ENCODE results near the gene PBLD. TPM values are rescaled to one million over a fixed set of nuclear protein-coding genes. Genes with fewer than 3 reads are reported as not detected.
A peak's percentile ranks its signal among the peaks of the same experiment; 100 is the strongest.
"Not testable (repeated sequence)": the region's sequence is repeated elsewhere in the genome, so short reads cannot be mapped to it uniquely, and the experiment has no call there.

The PBLD gene
- total RNA-seq, 8 experiments from 2014 or later = 2.7 to 14.3 (median 5.9) TPM

GRCh38 chr10:68301301-68301700 is 31.4 kb downstream of the PBLD start:
- ATAC-seq (replicated peaks in 6 of 8) = no peak
- Histone ChIP-seq H3K4me1 (replicated peaks in 1 of 2) (no peaks in the 10 kb centered on the region), H3K27ac (no peak overlapping the region), H3K4me3 (no peak overlapping the region)
- in situ Hi-C loops (cut with MboI; ENCODE audit: low pct_unique_long_range_greater_than_20kb in 2 of 9, low sequenced_read_pairs in 9 of 9, unreplicated experiment in 9 of 9) = loop anchor here in 2 of 9 experiments (10.0 to 25.0 kb wide), 3 partner anchors 86 to 439 kb away; partner anchors contain the start of gene HERC4 (in 2 of the 2)
- WGBS, 10 experiments = 67 to 100% (median 93%) methylated on average over 1 to 3 of the region's 3 CpGs; no CpG with 5 or more reads in 1 of the 10 experiments

- 0 to 100% (median 66%) methylated on average over 2 to 9 of the region's 9 CpGs for WGBS, 10 experiments
- H3K4me3 ChIP-seq = no peak overlapping the region
- in situ Hi-C loops (cut with MboI; ENCODE audit: low pct_unique_long_range_greater_than_20kb in 2 of 9, low sequenced_read_pairs in 9 of 9, unreplicated experiment in 9 of 9) = loop anchor here in 1 of 9 experiments (25.0 kb wide), 1 partner anchor 210 kb away; the partner anchor contains the start of gene HERC4
- no peaks in the 10 kb centered on the region for H3K4me1 ChIP-seq (replicated peaks in 1 of 2)
- no peak overlapping the region for H3K27ac ChIP-seq
- ATAC-seq (replicated peaks in 6 of 8) = peak in 2 of 8 experiments; percentile 22 to 44
Observed at GRCh38 chr10:68296843-68297663, 35.7 kb downstream of the PBLD start.

- no peak overlapping the region for H3K27ac ChIP-seq
- in situ Hi-C loops (cut with MboI; ENCODE audit: low pct_unique_long_range_greater_than_20kb in 2 of 9, low sequenced_read_pairs in 9 of 9, unreplicated experiment in 9 of 9) = loop anchor here in 1 of 9 experiments (25.0 kb wide), 1 partner anchor 203 kb away; the partner anchor contains the start of gene HERC4
- no peak for ATAC-seq (replicated peaks in 6 of 8)
- no peak overlapping the region for H3K4me3 ChIP-seq
- H3K4me1 ChIP-seq (replicated peaks in 1 of 2) = no peaks in the 10 kb centered on the region
Observed at GRCh38 chr10:68290736-68291135, 42.0 kb downstream of the PBLD start.

DNA sequence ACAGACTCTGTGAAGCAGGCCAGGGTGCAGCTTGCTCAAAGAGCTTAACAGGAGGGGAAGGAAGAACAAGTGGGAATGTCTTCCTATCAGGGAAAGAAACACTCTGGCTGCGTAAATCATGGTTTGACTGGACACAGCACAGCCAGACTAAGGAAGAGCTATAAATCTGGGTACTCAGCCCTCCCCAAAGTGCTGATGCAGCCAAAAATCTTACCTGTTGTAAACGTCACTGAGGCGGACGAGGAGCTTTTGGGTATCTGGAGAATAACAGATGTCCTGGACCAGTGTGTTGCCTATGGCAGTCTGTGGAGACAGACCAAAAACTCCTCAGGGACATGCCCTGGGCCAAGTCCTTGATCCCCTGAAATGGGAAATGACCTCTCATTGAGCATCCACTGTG is 44.0 kb downstream of the PBLD start:
- no peak for ATAC-seq (replicated peaks in 6 of 8)
- in situ Hi-C loops (cut with MboI; ENCODE audit: low pct_unique_long_range_greater_than_20kb in 2 of 9, low sequenced_read_pairs in 9 of 9, unreplicated experiment in 9 of 9) = loop anchor here in 1 of 9 experiments (25.0 kb wide), 1 partner anchor 201 kb away; the partner anchor contains the start of gene HERC4
- no peak overlapping the region for H3K27ac ChIP-seq
- WGBS, 10 experiments = 82 to 100% (median 93%) methylated on average over 1 to 4 of the region's 4 CpGs; no CpG with 5 or more reads in 3 of the 10 experiments
- H3K4me3 ChIP-seq = no peak overlapping the region
- H3K4me1 ChIP-seq (replicated peaks in 1 of 2) = peaks cover 5 to 11% of the 10 kb centered on the region in 2 donors

GRCh38 chr10:68284062-68285001 is 48.4 kb downstream of the PBLD start:
- Histone ChIP-seq H3K27ac (no peak overlapping the region), H3K4me3 (no peak overlapping the region), H3K4me1 (replicated peaks in 1 of 2) (peaks cover 5 to 11% of the 10 kb centered on the region in 2 donors)
- in situ Hi-C loops (cut with MboI; ENCODE audit: low pct_unique_long_range_greater_than_20kb in 2 of 9, low sequenced_read_pairs in 9 of 9, unreplicated experiment in 9 of 9) = loop anchor here in 1 of 9 experiments (25.0 kb wide), 1 partner anchor 197 kb away; the partner anchor contains the start of gene HERC4
- 43 to 100% (median 80%) methylated on average over 1 to 8 of the region's 9 CpGs; no CpG with 5 or more reads in 2 of the 10 experiments for WGBS, 10 experiments
- peak in 5 of 8 experiments; percentile 66 to 98 (median 91) for ATAC-seq (replicated peaks in 6 of 8)

DNA sequence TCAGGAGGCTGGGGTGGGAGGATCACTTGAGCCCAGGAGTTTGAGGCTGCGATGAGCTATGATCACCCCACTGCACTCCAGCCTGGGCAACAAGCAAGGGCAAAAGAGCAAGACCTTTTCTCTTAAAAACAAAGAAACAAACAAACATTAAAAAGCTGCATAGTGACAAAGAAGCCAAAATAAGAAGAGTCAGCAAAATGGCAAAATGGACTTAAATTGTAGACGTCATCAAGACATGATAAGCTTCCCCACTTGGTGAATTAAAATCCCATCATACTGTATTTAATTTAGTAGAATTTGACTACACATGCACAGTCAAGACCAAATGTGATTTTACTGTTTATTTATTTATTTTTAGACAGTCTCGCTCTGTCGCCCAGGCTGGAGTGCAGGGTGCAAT is 52.0 kb downstream of the PBLD start:
- Histone ChIP-seq H3K4me1 (replicated peaks in 1 of 2) (peaks cover 5 to 11% of the 10 kb centered on the region in 2 donors), H3K4me3 (no peak overlapping the region), H3K27ac (no peak overlapping the region)
- 88 to 100% (median 96%) methylated on average over 1 to 4 of the region's 4 CpGs; no CpG with 5 or more reads in 3 of the 10 experiments for WGBS, 10 experiments
- in situ Hi-C loops (cut with MboI; ENCODE audit: low pct_unique_long_range_greater_than_20kb in 2 of 9, low sequenced_read_pairs in 9 of 9, unreplicated experiment in 9 of 9) = loop anchor here in 1 of 9 experiments (25.0 kb wide), 1 partner anchor 193 kb away; the partner anchor contains the start of gene HERC4
- no peak for ATAC-seq (replicated peaks in 6 of 8)

GRCh38 chr10:68278906-68279753 is 53.6 kb downstream of the PBLD start:
- in situ Hi-C loops (cut with MboI; ENCODE audit: low pct_unique_long_range_greater_than_20kb in 2 of 9, low sequenced_read_pairs in 9 of 9, unreplicated experiment in 9 of 9) = loop anchor here in 1 of 9 experiments (25.0 kb wide), 1 partner anchor 192 kb away; the partner anchor contains the start of gene HERC4
- WGBS, 10 experiments = 83 to 100% methylated on average over 1 of the region's 70 CpGs; no CpG with 5 or more reads in 8 of the 10 experiments
- H3K4me3 ChIP-seq; ATAC-seq (replicated peaks in 6 of 8); H3K4me1 ChIP-seq (replicated peaks in 1 of 2); H3K27ac ChIP-seq: not testable (repeated sequence)

GRCh38 chr10:68277814-68278213 is 54.9 kb downstream of the PBLD start:
- WGBS, 10 experiments = 80 to 100% methylated on average over 1 of the region's 2 CpGs; no CpG with 5 or more reads in 8 of the 10 experiments

DNA sequence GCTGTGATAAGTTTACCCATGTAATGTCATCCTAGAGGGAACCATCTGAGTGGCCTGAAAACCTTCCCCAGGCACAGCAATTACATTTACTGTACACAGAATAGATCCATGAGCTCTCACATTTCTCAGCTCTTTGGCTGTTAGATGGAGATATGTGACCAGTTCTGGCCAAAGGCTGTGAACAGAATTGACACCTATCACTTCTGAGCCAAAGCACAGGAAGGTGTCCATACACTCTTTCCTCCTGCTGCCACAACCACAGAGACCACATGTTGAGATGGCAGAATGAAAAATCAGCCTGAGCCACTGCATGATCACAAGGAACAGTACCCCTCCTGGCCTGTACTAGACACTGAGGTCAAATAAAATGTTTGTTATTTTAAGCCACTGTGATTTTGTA is 56.5 kb downstream of the PBLD start:
- no peak overlapping the region for H3K27ac ChIP-seq
- in situ Hi-C loops (cut with MboI; ENCODE audit: low pct_unique_long_range_greater_than_20kb in 2 of 9, low sequenced_read_pairs in 9 of 9, unreplicated experiment in 9 of 9) = loop anchor here in 1 of 9 experiments (25.0 kb wide), 1 partner anchor 189 kb away; the partner anchor contains the start of gene HERC4
- no peak for ATAC-seq (replicated peaks in 6 of 8)
- peaks cover 0 to 2% of the 10 kb centered on the region in 2 donors for H3K4me1 ChIP-seq (replicated peaks in 1 of 2)
- no peak overlapping the region for H3K4me3 ChIP-seq

More at GRCh38 chr10:68277814-68278213, 54.9 kb downstream of the PBLD start:
- in situ Hi-C loops (cut with MboI; ENCODE audit: low pct_unique_long_range_greater_than_20kb in 2 of 9, low sequenced_read_pairs in 9 of 9, unreplicated experiment in 9 of 9) = loop anchor here in 1 of 9 experiments (25.0 kb wide), 1 partner anchor 191 kb away; the partner anchor contains the start of gene HERC4
- not testable (repeated sequence) for H3K4me3 ChIP-seq; H3K27ac ChIP-seq; H3K4me1 ChIP-seq (replicated peaks in 1 of 2); ATAC-seq (replicated peaks in 6 of 8)

DNA sequence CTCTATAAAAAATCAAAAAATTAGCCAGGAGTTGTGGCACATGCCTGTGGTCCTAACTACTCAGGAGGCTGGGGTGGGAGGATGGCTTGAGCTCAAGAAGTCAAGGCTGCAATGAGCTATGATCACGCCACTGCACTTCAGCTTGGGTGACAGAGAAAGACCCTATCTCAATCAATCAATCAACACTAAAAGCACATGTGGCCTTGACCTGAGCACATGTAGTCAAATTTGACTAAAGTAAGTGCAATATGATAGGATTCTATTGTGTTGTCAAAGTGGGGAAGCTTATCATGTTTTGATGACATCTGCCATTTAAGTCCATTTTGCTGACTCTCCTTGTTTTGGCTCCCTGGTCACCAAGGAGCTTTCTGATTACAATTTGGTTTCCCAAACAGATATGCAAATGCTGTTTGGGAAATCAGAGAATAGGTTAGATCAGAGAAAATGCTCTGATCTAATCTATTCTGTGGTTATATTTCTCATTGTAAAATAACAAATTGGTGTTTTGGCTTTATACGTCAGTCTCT is 57.1 kb downstream of the PBLD start:
- no peak overlapping the region for H3K27ac ChIP-seq
- in situ Hi-C loops (cut with MboI; ENCODE audit: low pct_unique_long_range_greater_than_20kb in 2 of 9, low sequenced_read_pairs in 9 of 9, unreplicated experiment in 9 of 9) = loop anchor here in 1 of 9 experiments (25.0 kb wide), 1 partner anchor 188 kb away; the partner anchor contains the start of gene HERC4
- H3K4me3 ChIP-seq = no peak overlapping the region
- H3K4me1 ChIP-seq (replicated peaks in 1 of 2) = peaks cover 0 to 3% of the 10 kb centered on the region in 2 donors
- whole genome bisulfite sequencing, 10 experiments = 86 to 100% (median 100%) methylated on average over 1 of the region's 2 CpGs
- ATAC-seq (replicated peaks in 6 of 8) = no peak

DNA sequence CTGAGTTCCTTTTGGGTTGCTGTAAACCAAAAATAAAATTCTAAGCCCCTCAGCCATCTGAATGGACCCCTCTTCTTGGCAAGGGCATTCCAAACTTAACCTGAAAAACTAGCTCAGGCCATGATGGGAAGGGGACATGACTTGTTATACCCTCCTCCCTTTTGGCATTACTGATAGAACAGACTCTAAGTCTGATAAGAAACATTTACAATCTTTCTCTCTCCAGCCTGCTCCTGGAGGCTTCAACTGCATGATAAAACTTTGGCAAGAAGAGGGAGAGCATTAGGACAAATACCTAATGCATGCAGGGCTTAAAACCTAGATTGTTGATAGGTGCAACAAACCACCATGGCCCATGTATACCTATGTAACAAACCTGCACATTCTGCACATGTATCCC is 59.9 kb downstream of the PBLD start:
- Histone ChIP-seq H3K27ac (no peak overlapping the region), H3K4me1 (replicated peaks in 1 of 2) (peaks cover 0 to 3% of the 10 kb centered on the region in 2 donors), H3K4me3 (no peak overlapping the region)
- in situ Hi-C loops (cut with MboI; ENCODE audit: low pct_unique_long_range_greater_than_20kb in 2 of 9, low sequenced_read_pairs in 9 of 9, unreplicated experiment in 9 of 9) = no loop called here
- ATAC-seq (replicated peaks in 6 of 8) = no peak

Data from motor neuron (in vitro differentiated cells).